NCI-H1417 (cell line): Measurements from ENCODE around the gene RNF222.
A peak's percentile ranks its signal among the peaks of the same experiment; 100 is the strongest.

Source experiments
- DNase-seq, 3 experiments: peaks; one replicate each; lab custom pipeline; 2025; lab: John Stamatoyannopoulos, UW

RNF222 gene, protein sequence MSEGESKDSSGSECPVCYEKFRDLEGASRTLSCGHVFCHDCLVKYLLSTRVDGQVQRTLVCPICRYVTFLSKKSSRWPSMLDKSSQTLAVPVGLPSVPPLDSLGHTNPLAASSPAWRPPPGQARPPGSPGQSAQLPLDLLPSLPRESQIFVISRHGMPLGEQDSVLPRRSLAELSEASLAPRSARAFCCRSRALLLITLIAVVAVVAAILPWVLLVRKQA

DNA sequence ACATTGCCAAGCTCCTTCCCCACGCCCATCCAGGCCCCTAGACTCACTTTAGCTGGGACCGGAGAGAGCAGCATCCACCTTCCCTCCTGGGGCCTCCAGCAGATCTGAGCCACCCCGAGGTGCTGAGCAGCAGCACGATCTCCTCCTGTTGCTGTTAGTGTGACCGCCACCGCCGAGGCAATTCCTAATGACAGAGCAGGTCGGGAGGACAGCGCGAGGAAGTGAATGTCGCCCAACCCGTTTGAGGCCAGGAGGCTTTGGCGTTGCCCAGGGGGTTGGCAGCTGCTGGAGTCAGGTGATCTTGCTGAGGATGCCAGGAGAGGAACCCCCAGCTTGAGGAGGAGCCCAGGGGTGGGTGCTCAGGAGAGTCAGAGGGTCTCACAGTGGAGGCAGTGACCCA lies at the start of gene RNF222:
Gene RNF222, minus strand, starts transcription at position 192 of the 400 bp plus-strand sequence. CDS start 4,366 bp downstream, outside the sequence.
- DNase-seq = peak in 2 of 3 experiments; percentile 15 to 23

DNA sequence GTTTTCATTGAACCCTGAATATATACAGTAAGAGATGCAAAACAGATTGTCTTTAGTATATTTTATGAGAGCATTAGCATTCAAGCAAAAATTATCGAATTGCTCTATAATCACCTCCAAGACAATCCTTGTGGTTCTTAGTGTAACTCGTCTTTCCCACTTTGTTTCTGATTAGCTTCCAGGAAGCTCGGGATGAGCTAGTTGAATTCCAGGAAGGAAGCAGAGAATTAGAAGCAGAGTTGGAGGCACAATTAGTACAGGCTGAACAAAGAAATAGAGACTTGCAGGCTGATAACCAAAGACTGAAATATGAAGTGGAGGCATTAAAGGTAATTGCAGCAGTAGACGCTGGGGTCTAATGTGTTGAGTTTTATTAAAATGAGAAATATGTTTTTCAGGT lies 47.9 kb upstream of the RNF222 start:
- DNase-seq = no peak

DNA sequence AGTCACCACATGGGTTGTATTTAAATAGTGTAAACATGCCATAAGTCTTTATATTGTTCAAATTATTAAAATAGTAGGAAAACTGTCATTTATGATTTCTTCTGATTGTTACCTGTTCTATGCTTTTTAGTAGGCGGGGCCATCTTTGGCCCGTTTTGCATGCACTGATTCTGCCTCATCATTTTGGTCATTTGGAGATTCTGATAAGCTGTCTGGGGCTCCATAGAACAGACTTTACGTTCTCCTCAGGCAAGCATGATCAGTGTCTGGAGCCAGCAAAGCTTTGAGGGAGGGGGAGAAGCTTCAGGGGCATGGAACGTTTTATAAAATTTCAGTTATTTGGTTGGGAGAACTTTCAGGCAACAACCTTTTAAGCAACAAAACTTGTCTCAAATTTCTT lies 46.9 kb upstream of the RNF222 start:
- no peak for DNase-seq

DNA sequence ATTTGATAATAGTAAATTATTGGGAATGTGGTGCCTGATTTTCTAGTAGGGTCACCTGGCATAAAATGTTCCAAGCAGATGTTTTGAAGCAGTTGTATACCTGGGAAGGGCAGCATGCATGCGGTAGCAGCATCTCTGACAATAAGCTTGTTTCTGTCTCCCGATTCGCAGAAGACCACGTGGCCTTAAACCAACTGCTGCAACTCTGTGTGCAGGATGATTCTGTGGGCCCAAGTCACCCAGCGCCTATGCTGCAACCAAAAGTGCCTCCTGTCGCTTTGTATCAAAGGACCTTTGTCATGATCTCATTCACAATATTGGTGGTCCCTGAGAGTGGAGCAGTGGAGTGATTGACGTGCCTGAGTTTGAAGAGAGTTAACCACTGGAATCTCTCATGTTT lies 46.1 kb upstream of the RNF222 start:
- DNase-seq = no peak

DNA sequence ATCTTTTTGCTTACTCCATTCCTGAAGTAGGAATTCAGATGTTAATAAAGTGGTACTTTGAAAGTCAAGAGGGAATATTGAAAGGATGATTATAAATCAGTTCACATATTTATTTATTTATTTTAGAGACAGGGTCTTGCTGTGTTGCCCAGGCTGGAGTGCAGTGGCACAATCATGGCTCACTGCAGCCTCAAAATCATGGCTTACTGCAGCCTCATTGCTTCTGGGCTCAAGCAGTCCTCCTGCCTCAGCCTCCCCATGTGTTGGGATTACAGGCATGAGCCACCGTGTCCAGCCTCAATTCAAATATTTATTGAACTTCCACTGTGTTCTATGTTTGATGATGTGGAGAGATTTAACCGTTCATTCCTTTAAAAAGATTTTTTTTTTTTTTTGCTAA lies 44.7 kb upstream of the RNF222 start:
- no peak for DNase-seq

DNA sequence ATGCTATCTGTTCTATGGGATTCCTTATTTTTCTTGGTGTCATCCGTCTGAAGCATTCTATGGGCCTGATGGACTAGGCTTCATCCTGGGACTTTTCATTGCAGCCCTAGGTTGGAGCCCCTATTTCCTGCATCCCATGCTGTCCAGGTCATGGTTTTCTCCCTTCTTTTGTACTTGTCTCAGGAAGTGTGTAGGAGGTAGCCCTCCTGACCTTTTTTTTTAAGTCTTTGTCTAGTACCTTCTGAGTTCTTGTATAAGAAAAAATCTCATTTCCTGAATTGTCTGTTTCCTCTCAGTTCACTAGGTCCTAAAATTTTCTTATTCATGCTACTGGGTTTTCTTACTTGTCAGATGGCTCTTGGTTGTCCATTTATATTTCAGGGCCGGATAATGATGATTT lies 44.1 kb upstream of the RNF222 start:
- DNase-seq = no peak

DNA sequence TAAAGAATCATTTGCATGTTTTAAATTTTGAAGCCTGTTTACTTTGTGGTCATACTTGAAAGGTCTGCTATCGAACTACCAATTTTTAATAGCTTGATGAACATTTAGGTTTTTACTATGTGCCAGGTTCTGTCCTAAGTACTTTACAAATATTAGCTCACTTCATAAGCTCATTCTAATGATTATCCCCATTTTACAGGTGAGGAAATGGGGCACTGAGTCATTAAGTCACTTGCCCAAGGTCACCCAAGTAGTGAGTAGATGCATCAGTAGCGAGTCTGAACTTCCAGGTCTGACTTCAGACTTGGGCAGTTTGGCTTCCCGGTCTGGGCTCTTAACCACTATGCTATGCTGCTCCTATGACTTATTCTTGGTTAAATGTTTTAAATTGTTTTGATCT lies 42.1 kb upstream of the RNF222 start:
- DNase-seq = no peak

DNA sequence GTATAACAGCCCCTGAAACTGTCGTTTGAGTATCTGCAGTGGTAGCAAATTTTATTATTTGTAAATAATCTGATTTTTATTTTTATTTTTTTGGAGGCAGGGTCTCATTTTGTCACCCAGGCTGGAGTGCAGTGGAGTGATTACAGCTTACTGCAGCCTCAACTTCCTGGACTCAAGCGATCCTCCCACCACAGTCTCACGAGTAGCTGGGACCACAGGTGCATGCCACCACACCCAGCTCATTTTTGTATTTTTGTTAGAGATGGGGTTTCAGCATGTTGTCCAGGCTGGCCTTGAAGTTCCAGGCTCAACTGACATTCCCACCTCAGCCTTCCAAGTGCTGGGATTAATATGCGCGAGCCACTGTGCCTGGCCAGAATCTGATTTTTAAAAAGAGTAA lies 40.8 kb upstream of the RNF222 start:
- DNase-seq = no peak

DNA sequence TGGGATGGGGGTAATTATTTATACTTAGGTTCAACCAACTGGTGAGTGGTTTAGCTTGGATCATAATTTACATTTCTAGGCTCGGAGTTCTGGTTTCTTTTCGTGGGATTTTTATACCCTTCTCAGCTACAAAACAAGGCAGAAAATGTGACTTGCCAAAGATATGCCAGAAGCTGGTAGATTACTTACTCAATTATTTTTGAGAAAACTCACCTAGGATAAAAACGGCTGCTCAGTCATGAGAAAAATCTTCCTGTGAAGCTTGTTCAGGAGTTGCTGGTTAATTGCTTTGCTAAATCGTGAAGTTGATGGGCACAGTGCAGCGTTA lies 39.2 kb upstream of the RNF222 start:
- peak in 1 of 3 experiments; percentile 29 for DNase-seq

DNA sequence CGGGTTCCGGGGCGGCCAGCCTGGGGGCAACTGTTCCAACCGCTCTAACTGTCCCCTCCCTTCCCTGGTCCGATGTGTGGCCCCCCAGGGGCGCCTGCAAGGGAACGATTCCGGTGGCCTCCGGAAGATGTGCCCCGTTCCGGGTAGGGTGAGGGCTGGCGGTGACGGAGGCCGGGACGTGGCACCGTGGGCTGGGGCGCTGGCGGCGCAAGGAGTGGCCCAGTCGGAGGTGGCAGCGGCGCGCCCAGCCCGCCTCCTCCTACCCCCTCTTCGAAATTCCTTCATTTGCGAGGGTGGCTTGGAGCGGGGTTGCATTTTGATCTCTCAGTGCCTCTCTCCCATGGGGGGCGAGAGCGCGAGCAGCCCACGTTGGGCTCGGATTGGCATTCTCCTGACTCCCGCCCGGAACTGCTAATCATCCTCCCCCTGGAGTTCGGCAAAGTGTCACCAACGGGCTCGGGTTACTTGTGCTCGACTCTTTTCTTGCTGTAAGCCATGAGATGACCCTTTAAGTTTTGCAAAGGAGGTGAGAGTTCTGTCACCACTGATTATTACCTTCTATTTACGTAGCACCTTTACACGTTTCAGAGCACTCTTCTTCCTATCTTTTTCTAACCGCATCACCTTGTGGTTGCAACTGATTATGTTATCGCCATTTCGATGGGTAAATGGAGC lies 38.7 kb upstream of the RNF222 start:
- peak in 2 of 3 experiments; percentile 8 to 66 for DNase-seq

DNA sequence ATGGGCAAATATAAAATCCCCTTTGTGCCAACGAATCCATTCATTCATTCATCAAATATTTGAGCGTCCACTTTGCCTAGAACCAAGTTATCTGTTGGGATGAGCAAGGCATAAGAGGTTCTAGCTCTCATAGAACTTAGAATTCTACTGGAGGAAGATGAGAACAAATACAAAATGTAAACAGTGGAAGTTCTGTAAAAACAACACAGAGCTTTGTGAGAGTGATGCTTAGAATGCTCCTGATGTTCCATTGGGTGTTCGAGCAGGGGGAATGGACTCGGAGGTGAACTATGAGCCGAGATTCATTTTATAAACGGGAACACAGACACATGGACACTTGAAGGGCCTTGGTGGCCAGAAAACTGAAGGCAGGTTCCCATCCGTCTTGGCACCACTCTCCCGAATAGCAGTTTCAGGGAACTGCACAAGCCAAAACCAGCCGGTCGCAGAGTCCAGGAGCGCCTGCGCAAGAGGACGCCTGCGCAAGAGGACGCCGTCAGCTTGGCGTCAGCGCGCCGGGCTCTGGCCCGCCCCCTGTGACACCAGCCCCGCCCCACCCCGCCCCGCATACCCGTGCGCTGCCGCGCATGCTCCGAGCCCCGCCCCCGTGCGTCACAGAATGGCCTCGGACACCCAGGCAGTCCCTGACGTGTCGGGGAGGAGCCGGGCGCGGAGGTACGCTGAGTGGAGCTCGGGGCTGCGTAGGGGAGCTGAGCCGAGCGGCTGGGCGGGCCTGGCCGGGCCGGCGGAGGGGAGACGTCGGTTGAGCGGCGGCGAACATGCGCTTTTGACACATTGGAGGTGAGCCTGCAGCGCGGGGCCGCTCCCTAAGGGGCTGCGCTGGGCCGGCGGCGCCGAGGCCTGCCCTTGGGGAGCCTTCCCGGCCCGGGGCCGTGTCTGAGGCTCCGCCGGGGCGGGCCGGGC lies 37.9 kb upstream of the RNF222 start, which contains the start of gene NDEL1:
Gene NDEL1, plus strand, starts transcription at position 640 of the 924 bp plus-strand sequence. CDS start 8,388 bp downstream, outside the sequence.
- DNase-seq = peak; percentile 89 to 94 (median 89)

DNA sequence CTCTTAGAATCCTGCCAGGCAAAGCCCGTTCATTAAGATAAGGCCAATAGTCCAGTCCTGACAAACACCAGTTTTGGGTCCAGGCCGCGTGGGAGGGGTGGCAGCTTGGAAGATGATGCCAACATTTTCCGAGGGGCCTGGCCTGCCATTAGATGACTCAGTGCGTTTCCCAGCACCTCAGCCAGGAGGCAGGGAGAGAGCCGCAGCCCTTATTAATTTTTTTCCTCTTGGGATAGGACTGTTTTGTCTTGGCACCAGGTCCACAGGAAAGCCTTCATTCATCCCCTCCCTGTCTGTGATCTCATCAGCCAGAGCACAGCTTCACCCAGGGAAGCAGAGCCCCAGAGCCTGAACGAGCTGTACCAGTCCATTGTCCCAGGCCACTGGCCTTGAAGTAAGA lies 33.3 kb upstream of the RNF222 start:
- no peak for DNase-seq

DNA sequence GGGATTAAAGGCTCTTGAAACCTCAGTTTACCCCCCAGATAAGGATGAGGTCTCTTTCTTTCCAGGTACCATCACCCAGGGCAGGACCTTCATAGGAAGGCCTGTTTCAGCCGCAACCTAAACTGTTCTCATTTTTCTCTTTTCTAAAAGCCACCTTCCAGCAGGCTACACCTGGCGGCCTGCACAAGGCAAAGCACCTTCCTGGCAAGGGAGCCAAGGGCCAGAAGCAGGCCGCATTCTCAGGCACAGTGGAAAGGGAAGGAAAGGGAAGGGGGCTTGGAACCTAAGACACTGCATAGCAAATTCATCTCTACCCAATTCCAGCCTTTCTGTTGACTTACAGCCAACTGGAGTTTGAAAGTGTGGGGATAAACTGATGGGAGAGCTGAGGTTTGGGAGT lies 29.2 kb upstream of the RNF222 start:
- no peak for DNase-seq

DNA sequence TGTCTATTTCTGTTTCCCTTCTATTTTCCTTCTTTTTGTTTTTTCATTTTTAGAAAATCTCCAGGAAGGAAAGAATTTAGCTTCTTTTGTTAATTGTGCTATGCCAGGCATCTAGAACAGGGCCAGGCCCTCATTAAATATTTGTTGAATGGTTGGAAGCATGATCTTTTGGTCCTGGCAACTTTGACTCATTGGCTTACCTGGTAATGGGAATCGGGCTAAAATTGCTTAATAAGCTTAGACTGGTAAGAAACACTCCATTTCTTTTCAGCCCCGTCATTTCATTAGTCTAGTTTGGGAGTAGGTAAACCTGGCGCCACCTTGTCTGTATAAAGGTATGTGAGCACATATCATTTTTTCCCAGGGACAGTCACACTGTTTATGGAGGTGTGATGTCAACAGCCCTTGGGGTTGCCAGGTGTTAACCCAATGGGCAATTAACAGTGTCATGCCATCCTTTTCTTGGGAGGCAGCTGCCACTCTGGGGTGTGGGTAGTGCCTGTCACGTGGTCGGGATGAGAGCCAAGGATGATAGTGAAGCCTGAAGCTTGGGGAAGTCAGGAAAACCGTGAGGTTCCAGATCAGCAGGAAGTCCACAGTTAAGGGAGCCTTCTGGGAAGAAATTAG lies 28.6 kb upstream of the RNF222 start:
- DNase-seq = no peak

DNA sequence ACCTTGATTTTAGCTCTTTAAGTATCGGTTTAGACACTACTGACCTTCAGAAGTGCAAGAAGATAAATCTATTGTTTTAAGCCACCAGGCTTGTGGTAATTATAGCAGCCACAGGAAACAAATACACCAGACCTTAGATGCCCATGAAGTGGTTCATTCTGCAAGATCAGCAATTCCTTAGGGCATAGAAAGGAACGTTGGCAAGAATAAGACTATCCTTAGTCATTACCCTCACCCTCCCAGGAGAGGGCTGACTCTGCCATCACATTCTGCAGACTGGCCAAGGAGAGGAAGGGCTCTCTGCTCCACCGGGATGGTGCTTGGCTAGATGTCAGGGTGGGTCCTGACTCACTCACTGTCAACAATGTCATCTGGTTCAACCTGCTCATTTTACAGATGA lies 23.9 kb upstream of the RNF222 start:
- DNase-seq = no peak

DNA sequence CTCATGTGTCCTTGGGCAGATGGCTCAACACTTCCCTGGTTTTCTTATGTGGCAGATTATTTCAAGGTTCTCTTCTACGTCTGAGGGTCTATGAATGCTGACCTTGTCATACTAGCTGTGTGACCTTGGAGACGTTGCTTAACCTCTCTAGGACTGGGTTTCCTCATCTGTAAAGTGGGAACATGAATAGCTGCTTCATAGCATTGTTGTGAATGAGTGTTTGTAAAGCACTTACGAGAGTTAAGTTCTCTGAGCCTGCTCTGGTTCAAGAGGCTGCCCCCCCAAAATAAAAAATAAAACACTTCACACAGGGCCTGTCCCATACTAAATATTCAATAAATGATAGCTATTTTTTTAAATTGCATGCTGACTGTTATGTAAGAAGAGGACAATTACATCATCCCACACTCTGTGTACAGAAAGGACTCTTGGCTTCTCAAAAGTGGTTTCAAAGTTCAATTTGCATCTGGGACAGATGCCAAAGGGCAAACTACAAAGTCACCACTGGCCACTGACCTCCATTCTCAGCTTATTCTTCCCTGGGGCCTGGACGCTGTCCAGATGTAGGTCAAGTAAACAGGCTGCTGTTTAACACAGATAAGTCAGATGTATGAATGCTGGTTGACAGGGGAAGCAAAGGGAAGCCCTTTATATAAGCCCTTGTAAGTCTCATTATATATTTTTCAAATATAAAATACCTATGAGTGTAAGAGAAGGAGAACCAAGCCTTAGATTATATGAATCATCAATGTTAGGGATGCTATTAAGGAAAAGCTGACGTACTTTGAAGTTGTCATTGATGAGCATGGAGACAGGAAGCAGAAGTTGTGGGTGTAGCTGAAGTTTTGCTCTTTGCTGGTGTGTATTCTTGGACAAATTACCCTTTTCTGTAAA lies 22.7 kb upstream of the RNF222 start:
- DNase-seq = no peak

DNA sequence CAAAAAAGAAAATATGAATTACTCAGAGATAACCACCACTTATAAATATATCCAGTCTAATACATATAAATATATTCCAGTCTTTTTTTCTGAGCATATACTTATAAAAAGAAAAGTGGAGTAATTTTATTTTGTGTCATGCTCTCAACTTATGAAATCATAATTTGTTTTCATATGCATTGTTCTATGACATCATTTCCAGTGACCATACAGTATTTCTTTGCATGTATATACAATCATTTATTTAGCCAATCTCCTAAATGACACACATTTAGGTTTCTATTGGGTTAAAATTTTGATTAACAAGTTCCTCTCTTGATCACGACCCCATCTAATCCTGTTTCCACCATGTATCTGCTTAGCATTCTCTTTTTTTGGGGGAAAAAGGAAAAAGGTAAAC lies 21.7 kb upstream of the RNF222 start:
- no peak for DNase-seq

DNA sequence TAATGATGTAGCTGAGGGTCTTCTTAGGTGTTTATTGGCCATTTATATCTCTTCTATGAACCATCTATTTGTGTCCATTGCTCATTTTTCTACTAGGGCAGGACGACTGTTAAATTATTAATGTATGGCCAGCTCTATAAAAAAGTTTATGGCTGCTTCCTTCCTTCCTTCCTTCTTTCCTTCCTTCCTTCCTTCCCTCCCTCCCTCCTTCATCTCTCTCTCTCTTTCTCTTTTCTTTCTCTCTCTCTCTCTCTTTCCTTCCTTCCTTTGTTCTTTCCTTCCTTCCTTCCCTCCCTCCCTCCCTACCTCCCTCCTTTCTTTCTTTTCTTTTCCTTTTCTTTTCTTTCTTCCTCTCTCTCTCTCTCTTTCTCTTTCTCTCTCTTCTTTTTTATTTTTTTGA lies 20.8 kb upstream of the RNF222 start:
- DNase-seq = no peak

DNA sequence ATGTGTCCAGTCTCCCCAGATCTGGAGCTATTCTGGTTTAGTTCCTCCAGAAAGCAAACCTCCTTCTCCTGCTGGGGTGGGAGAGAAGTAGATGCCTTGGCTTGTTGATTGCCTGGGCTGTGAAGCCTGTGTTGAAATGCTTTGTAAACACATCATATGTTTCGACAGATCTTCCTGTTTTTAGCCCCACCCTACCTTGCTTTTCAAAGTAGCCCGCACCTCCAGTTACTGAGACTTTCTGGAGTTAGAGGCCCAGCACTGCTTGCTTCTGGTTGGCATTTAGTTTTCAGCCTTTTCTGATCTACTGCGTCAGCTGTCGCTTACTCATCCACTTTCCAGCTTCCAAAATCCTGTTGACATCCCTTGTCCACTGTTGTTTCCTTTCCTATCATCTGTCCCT lies 20.2 kb upstream of the RNF222 start:
- no peak for DNase-seq

DNA sequence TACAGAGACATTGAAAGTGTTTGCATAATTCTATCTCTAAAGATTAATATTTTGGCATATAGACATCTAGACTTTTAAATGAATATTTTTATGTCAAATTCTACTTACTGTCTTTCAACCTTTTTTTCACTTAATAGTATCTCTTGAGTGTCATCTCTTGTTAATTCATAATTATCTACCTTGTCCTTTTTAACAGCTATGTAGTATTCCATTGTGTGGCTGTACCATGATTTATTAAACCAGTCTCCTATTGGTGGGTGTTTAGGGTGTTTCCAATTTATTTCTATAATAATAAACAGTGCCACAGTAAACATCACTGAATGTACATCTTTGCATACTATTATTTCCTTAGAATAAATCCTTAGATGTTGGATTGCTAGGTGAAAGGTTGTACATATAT lies 16.3 kb upstream of the RNF222 start:
- DNase-seq = no peak

DNA sequence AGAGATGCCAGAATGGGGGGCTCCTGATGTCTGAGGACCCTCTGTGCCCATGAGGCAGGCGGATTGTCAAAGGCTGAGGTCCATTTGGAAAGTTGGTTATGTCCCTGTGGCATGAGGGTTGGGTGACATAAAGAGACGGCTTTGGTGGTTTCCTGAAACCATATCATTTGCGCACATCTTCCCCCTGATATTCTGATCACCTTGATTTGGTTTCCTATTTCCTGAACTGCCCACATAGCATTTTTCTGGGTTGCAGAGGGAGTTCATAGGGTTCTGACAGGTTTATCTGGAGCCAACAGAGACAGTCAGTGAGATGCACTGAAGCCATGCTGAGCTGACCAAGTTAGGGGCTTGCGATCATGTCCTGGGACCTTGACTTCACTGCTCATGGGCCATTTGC lies 15.7 kb upstream of the RNF222 start:
- no peak for DNase-seq
